Measurements from ENCODE around the gene ZSCAN1.
A peak's percentile ranks its signal among the peaks of the same experiment; 100 is the strongest.

Gene ZSCAN1

DNA sequence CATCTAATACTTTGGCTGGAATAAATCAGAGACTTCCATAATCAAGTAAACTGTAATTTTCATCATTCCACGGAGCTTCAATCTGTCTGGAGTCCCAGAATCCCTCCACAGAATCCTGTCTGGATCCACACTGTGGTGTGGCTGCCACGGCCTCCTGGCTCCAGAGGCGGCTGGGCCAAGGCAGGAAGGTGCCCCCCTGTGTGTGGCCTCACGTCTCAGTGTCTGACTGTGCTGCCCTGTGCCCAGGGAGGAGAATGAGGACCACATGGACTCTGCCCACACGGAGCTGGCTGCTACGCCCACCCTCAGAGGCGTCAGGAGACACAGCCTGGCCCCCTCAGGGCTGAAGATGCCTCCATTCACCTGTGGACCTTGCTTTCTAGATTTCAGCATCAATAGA is 13.0 kb downstream of the ZSCAN1 start:
- TF ChIP-seq, protein P1, sequence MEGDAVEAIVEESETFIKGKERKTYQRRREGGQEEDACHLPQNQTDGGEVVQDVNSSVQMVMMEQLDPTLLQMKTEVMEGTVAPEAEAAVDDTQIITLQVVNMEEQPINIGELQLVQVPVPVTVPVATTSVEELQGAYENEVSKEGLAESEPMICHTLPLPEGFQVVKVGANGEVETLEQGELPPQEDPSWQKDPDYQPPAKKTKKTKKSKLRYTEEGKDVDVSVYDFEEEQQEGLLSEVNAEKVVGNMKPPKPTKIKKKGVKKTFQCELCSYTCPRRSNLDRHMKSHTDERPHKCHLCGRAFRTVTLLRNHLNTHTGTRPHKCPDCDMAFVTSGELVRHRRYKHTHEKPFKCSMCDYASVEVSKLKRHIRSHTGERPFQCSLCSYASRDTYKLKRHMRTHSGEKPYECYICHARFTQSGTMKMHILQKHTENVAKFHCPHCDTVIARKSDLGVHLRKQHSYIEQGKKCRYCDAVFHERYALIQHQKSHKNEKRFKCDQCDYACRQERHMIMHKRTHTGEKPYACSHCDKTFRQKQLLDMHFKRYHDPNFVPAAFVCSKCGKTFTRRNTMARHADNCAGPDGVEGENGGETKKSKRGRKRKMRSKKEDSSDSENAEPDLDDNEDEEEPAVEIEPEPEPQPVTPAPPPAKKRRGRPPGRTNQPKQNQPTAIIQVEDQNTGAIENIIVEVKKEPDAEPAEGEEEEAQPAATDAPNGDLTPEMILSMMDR (IDR thresholded peaks at IDR 0.05; ENCODE audit: low read depth, low read length), result no peak
- no peak for DNase-seq (ENCODE audit: low read depth, low spot score)
- in situ Hi-C loops (cut with HindIII; ENCODE audit: low sequenced_read_pairs), result no loop called here
- no peak overlapping the region for H3K4me3 ChIP-seq (ENCODE audit: low read depth, low read length)

DNA sequence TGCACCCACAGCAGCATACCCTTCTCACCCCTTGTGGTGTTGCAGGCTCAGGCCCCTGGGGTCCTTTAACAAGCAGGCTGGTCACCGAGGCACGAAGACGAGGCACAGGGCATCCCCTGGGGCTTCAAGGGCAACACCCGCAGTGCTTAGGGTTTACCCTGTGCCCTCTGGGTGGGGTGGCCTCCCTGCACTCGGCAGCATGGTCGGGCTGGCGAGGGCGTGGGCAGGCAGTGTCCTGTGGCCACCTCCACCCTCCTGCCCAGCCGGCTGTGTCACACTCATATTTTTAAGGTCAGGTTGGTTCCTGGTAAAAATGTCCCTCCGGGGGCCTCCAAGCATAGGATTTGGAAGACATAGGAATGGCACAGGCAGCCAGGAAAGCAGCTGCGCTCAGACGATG is 13.8 kb downstream of the ZSCAN1 start:
- no peak for DNase-seq (ENCODE audit: low read depth, low spot score)
- no peak overlapping the region for H3K4me3 ChIP-seq (ENCODE audit: low read depth, low read length)
- TF ChIP-seq, protein P1 (IDR thresholded peaks at IDR 0.05; ENCODE audit: low read depth, low read length), result no peak
- in situ Hi-C loops (cut with HindIII; ENCODE audit: low sequenced_read_pairs), result no loop called here

DNA sequence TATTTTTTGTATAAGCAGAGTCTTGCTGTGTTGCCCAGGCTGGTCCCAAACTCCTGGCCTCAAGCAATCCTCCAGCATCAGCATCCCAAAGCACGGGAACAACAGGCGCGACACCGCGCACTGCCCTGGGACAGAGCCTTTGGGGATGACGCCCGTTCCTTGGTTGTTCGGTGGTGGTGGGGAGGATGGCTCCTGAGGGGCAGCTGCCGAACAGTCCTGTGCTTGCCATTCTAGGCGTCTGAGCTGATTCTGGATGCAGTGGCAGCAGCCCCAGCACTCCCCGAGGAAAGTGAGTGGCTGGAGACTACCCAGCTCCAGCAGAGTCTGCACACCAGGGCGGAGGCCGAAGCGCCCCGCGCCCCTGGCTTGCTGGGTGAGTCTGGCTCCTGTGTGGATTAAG is 18.4 kb downstream of the ZSCAN1 start:
- H3K4me3 ChIP-seq (ENCODE audit: low read depth, low read length), result no peak overlapping the region
- in situ Hi-C loops (cut with HindIII; ENCODE audit: low sequenced_read_pairs), result no loop called here
- TF ChIP-seq, protein P1 (IDR thresholded peaks at IDR 0.05; ENCODE audit: low read depth, low read length), result no peak
- DNase-seq (ENCODE audit: low read depth, low spot score), result no peak

DNA sequence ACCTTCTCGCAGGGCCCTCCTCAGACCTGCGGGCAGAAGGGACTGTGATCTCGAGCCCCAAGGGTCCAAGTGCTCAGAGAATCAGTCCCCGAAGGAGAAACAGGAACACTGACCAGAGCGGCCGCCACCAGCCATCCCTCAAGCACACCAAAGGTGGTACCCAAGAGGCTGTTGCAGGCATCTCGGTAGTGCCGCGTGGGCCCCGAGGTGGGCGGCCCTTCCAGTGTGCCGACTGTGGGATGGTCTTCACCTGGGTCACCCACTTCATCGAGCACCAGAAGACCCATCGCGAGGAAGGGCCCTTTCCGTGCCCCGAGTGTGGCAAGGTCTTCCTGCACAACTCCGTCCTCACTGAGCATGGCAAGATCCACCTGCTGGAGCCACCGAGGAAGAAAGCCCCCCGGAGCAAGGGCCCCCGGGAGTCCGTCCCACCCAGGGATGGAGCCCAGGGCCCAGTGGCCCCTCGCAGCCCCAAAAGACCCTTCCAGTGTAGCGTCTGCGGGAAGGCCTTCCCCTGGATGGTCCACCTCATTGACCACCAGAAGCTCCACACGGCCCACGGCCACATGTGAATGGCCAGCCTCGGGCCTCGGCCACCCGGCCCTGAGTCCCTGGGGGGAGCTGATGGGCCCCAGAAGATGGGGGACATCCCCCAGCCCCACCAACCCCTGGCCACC is 19.8 kb downstream of the ZSCAN1 start:
- no peak for DNase-seq (ENCODE audit: low read depth, low spot score)
- TF ChIP-seq, protein P1 (IDR thresholded peaks at IDR 0.05; ENCODE audit: low read depth, low read length), result no peak
- no peak overlapping the region for H3K4me3 ChIP-seq (ENCODE audit: low read depth, low read length)
- in situ Hi-C loops (cut with HindIII; ENCODE audit: low sequenced_read_pairs), result no loop called here

DNA sequence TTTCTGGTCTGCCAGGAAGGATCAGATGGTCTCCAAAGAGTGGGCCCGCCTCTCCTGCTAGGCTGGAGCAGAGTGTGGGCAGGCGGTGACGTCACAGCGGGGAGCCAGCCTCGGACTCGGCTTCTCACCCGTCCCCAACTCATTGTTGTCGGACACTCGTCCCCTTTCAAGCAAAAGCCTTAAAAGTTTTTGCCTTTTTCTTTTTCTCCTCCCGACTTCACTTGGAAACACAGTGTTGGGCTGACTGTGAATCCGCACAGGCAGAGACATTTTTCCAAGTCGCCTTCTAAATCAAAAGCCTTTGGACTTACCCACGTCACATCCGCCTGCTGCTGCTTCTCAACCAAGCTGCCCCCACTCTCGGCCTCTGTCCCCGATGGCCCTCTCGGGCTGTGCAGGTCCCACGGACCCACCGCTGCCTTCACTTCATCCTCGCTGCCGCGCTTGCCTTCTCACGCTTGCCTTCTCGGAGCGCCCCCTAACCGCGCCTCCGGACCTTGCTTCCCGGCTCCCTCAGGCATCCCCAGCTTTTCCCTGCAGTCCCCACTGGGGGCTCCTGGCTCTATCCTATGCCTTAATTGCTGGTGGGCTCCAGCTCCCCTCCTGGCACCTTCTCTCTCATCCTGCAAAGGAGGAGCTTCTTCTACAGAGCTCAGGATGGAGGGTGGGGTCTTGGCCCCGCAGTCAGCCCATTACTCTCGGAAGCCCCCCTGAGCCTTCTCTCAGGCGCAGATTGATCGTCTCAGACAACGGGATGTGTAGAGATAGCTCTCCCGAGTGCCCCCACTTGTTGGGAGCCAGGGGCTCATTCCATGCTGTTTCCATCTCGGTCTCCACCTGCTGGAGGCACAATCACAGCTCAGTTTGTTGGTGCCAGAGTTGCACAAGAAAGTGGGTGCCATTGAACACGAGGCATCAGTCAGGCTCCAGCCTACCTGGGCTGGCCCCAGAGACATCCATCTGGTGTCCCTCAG is 21.4 kb downstream of the ZSCAN1 start:
- no peak for DNase-seq (ENCODE audit: low read depth, low spot score)

DNA sequence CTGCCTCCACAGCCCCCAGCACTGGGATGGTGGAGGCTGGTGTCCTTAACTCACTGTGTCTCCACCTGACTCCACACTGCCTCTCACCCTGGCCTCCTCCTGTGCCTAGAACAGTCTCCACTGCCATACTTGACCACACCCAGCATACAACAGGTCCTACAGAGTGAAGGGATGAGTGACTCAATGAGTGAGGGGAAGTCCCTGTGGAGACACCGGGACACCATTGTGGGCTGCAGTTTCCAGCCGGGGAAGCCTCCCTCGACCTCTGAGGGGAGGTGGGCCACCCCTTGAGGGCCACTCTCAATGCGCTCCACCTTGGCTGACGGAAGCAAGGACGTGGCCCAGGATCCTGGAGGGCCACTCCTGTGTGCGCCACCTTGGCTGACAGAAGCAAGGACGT is 22.4 kb downstream of the ZSCAN1 start:
- in situ Hi-C loops (cut with HindIII; ENCODE audit: low sequenced_read_pairs), result no loop called here
- TF ChIP-seq, protein P1 (IDR thresholded peaks at IDR 0.05; ENCODE audit: low read depth, low read length), result no peak
- H3K4me3 ChIP-seq (ENCODE audit: low read depth, low read length), result no peak overlapping the region
- DNase-seq (ENCODE audit: low read depth, low spot score), result no peak

More for the DNA sequence above, 21.4 kb downstream of the ZSCAN1 start:
- peak overlapping the region; percentile 9 for H3K4me3 ChIP-seq (ENCODE audit: low read depth, low read length)
- TF ChIP-seq, protein P1 (IDR thresholded peaks at IDR 0.05; ENCODE audit: low read depth, low read length), result no peak
- in situ Hi-C loops (cut with HindIII; ENCODE audit: low sequenced_read_pairs), result no loop called here
